ENCODE data around the gene SEC62. TPM values are rescaled to one million over a fixed set of nuclear protein-coding genes. Genes with fewer than 3 reads are reported as not detected.
A peak's percentile ranks its signal among the peaks of the same experiment; 100 is the strongest.
"Not testable (repeated sequence)": the region's sequence is repeated elsewhere in the genome, so short reads cannot be mapped to it uniquely, and the experiment has no call there.

Gene SEC62
- total RNA-seq, 1 donor from 2014 or later, result 157 TPM

DNA sequence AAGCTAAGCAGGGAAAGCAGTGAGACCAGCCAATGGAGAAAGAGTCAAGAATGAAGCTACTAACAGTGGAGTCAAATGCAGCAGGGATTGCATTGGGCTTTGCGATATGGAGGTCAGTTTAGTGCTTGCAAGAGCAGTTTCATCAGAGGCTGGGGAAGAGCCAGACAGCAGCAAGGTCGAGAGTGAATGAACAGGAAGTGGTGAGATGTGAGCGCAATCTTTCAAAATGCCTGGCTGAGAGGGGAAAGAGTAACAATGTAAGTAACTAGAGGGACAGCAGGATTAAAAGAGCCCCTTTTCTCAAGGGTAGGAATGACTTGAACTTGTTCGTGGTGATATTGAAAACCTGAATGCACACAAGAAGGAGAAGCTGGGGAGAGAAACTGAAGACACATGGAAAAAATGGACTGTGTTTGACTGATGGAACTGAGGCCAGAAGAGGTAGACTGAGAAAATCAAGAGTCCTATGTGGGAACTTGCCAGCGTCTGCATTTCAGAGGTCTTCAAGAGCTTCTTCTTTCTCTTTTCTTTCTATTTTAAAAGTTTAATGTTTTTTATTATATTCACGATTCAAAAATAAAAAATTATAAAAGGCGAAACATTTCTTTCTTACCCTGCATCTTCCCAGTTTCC is 40.5 kb downstream of the SEC62 start:
- ATAC-seq (peak; percentile 95), DNase-seq (no peak)
- intact Hi-C loops (cut with DNase I), result no loop called here

DNA sequence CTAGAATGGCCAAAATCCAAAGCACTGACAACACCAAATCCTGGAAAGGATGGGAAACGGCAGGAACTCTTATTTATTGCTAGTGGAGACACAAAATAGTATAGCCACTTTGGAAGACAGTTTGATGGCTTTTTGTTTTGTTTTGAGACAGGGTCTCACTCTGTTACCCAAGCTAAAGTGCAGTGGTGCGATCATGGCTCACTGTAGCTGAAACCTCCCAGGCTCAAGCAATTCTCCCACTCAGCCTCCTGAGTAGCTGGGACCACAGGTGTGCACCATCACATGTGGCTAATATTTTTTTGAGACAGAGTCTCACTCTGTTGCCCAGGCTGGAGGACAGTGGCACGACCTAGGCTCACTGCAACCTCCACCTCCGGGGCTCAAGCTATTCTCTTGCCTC is 43.9 kb downstream of the SEC62 start:
- ATAC-seq, result no peak
- no peaks in the 10 kb centered on the region for H3K9me3 ChIP-seq
- no peak overlapping the region for H3K4me3 ChIP-seq
- no peak for DNase-seq
- H3K27ac ChIP-seq, result no peak overlapping the region
- TF ChIP-seq, protein P1, sequence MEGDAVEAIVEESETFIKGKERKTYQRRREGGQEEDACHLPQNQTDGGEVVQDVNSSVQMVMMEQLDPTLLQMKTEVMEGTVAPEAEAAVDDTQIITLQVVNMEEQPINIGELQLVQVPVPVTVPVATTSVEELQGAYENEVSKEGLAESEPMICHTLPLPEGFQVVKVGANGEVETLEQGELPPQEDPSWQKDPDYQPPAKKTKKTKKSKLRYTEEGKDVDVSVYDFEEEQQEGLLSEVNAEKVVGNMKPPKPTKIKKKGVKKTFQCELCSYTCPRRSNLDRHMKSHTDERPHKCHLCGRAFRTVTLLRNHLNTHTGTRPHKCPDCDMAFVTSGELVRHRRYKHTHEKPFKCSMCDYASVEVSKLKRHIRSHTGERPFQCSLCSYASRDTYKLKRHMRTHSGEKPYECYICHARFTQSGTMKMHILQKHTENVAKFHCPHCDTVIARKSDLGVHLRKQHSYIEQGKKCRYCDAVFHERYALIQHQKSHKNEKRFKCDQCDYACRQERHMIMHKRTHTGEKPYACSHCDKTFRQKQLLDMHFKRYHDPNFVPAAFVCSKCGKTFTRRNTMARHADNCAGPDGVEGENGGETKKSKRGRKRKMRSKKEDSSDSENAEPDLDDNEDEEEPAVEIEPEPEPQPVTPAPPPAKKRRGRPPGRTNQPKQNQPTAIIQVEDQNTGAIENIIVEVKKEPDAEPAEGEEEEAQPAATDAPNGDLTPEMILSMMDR (IDR thresholded peaks at IDR 0.05), result no peak
- H3K4me1 ChIP-seq, result peaks cover 10% of the 10 kb centered on the region
- intact Hi-C loops (cut with DNase I), result no loop called here
- no peaks in the 10 kb centered on the region for H3K27me3 ChIP-seq
- no peaks in the 10 kb centered on the region for H3K36me3 ChIP-seq

More for the DNA sequence above, 40.5 kb downstream of the SEC62 start:
- Histone ChIP-seq H3K27ac (no peak overlapping the region), H3K4me3 (no peak overlapping the region), H3K4me1 (peaks cover 14% of the 10 kb centered on the region), H3K36me3 (no peaks in the 10 kb centered on the region), H3K9me3 (no peaks in the 10 kb centered on the region), H3K27me3 (no peaks in the 10 kb centered on the region)
- TF ChIP-seq, protein P1 (IDR thresholded peaks at IDR 0.05), result no peak

DNA sequence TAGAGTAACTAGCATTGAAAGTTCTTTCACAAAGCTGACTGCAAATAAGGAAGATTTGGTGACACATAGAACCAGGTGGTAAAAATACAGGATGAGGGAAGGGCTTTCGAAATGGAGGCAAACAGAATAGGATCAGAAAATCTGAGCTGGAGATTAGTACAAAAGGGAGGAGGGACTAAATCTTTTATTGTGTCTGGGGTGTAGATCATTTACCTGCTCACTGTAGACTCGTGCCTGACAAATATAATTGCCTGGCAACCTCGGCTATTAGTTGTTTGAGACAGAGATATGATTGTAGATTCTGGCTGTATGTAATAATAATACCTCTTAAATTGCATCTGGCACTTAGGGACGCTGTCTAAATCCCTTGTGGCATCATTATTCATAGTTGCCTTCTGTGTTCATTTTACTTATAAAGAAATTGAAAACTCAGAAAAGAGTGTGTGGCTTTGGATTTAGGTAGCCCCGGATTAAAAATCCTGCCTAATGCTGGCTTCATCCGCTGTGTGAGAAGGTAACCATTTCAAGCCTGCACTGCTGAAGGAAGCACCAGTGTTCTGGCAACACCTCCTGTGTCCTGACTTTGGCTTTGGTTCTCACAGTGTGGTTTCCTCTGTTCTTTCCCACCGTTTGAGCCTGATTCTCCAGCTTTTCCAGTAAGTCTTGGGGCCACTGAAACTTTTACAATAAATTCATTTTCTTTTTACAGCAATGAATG is 46.2 kb downstream of the SEC62 start:
- intact Hi-C loops (cut with DNase I), result no loop called here
- TF ChIP-seq, protein P1 (IDR thresholded peaks at IDR 0.05), result no peak
- ATAC-seq (no peak), DNase-seq (no peak)
- no peak overlapping the region for H3K27ac ChIP-seq
- no peaks in the 10 kb centered on the region for H3K4me1 ChIP-seq
- H3K9me3 ChIP-seq, result no peaks in the 10 kb centered on the region
- no peak overlapping the region for H3K4me3 ChIP-seq
- no peaks in the 10 kb centered on the region for H3K27me3 ChIP-seq
- H3K36me3 ChIP-seq, result no peaks in the 10 kb centered on the region

DNA sequence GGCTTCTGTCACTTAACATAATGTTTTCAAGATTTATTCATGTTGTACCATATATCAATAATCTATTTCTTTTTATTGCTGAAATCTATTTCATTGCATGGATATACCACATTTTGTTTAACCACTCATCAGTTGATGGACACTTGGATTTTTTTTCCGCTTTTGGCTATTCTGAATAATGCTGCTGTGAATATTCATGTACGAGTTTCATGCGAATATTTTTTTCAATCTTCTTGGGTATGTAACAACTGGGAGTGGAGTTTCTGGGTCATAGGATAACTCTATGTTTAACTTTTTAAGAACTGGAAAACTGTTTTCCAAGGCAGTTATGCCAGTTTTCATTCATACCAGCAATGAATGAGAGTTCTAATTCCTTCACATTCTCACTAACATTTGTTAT is 49.5 kb downstream of the SEC62 start:
- no peak for DNase-seq
- intact Hi-C loops (cut with DNase I), result no loop called here
- Histone ChIP-seq H3K4me3 (no peak overlapping the region), H3K27me3 (no peaks in the 10 kb centered on the region), H3K36me3 (no peaks in the 10 kb centered on the region), H3K27ac (no peak overlapping the region), H3K9me3 (no peaks in the 10 kb centered on the region), H3K4me1 (no peaks in the 10 kb centered on the region)
- ATAC-seq, result no peak
- TF ChIP-seq, protein P1 (IDR thresholded peaks at IDR 0.05), result no peak

DNA sequence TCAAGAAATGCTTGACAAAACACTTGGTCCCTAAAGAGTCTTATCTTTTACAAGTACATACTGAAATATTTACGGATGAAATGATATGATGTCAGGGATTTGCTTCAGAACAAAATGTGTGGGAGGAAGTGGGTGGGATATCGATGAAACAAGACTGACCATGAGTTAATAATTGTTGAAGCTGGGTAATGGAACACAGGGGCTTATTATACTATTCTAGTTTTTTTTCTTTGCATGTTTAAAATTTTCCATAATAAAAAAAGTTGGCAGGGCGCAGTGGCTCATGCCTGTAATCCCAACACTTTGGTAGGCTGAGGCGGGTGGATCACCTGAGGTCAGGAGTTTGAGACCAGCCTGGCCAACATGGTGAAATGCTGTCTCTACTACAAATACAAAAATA is 52.7 kb downstream of the SEC62 start:
- H3K4me1 ChIP-seq; intact Hi-C loops (cut with DNase I); H3K27ac ChIP-seq; H3K4me3 ChIP-seq; H3K36me3 ChIP-seq; H3K9me3 ChIP-seq; H3K27me3 ChIP-seq; DNase-seq: not testable (repeated sequence)
- peak; percentile 60 for ATAC-seq

DNA sequence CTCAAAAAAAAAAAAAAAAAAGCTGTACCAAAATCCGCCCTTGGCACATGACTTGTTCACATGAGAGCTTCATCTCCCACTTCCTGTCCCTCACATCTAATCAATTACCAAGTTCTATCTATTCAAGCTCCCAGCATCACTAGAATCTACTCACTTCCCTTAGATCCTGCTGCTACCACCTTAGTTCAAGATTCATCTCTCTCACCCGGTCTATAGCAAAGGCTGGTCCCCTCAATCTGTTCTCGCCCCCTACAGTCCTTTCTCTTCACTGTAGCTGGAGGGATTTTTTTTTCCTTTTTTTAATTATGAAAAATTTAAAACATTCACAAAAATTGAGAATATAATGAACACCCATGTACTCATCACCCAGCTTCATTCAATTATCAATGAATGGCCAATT is 54.5 kb downstream of the SEC62 start:
- H3K27me3 ChIP-seq, result no peaks in the 10 kb centered on the region
- no peak for DNase-seq
- no peak for ATAC-seq
- intact Hi-C loops (cut with DNase I), result no loop called here
- TF ChIP-seq, protein P1 (IDR thresholded peaks at IDR 0.05), result peak; percentile 7
- no peaks in the 10 kb centered on the region for H3K4me1 ChIP-seq
- H3K27ac ChIP-seq, result no peak overlapping the region
- no peaks in the 10 kb centered on the region for H3K9me3 ChIP-seq
- H3K36me3 ChIP-seq, result no peaks in the 10 kb centered on the region
- H3K4me3 ChIP-seq, result no peak overlapping the region
